ENCODE data around the gene OPTC.
"Not testable (repeated sequence)": the region's sequence is repeated elsewhere in the genome, so short reads cannot be mapped to it uniquely, and the experiment has no call there.

Gene OPTC

DNA sequence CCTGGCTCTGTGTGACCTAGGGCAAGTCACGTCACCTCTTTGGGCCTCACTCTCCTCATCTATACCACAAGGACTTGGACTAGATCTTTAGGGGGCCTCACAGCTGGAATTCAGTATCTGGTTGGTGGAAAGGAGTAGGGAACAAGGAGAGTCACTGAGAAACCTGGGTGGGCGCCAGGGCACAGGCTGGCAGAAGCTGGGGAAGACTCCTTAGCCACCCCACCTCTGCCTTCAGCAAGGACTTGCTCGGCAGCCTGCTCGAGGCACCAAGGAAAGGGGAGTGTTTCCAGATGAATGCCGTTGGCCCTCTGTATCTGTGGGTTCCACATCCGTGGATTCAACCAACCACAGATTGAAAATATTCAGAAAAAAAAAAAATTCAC lies 1.2 kb upstream of the OPTC start:
- DNase-seq = no peak

DNA sequence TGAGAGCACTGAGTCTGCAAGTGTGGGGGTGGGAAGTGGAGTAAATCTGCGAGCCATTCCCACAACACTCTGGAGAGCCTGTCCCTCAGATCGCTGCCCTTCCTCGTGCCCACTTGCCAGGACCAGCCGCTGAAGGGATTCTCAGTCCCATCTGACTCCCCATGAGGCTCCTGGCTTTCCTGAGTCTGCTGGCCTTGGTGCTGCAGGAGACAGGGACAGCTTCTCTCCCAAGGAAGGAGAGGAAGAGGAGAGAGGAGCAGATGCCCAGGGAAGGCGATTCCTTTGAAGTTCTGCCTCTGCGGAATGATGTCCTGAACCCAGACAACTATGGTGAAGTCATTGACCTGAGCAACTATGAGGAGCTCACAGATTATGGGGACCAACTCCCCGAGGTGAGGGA lies 1.9 kb downstream of the OPTC start:
- DNase-seq = no peak

DNA sequence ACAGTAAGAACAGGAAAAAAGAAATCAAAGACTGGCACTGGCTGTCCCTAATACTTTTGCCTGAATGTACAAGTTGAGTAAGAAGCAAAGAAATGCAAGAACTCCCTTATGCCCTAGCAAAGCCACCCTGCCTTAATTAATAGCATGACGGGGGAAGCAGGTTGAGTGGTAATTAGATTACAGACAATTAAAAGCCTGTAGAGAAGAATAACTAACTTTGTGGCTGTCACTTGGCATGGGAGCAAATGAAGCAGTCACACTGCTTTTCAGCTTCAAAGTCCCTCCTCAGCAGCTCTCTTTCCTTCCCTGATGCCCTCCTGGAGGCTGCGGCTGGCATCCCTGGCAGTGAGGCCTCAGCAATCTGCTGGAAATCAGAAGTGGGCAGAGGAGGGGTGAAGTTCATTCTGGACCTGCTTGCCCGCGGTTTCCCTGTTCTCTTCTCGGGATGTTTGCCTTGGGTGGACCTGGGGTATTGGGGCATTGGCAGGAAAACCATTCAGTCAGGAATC lies 3.4 kb downstream of the OPTC start:
- DNase-seq = no peak

GRCh38 chr1:203499643-203500278 lies 5.8 kb downstream of the OPTC start:
- no peak for DNase-seq

GRCh38 chr1:203500279-203500678 lies 6.3 kb downstream of the OPTC start:
- DNase-seq = no peak

- no peak for DNase-seq
Measured at GRCh38 chr1:203503836-203504235, 9.9 kb downstream of the OPTC start.

DNA sequence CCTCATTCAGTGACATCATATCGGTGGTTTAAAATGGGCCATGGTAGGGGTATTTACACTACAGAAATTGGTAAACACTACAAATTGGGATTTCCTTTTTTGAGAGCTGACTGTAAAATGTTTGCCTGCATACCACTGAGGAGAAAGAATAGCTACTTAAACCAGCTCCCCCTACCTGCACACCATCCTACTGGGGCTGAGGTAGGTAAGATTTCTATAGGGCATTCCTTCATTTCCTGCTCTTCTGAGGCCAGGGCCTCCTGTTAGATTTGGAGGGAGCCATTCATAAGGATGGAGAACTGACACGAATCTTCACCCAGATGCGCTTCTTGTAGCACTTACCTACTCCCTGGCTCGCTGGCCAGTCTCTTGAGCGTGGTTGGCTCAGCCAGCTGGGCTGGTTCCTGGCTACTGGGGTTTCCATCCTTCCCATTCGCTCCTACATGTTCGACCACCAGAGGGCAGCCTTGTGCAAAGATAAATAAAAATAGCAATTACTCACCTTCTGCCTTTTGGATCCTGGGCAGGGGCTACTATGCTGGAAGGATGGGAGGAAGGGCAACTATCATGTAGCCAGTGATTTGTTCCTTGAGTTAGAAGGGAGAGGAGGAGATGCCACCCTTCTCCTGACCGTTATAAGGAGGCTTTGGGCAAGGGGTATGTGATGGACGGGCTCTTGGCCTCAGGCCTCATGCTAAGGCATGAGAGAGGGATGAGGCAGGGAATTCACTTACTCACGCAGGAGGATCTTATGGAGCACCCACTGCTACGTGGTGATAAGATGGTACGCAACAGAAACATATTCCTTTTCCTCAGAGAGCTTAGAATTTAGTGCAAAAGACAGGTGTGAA lies 10.7 kb downstream of the OPTC start:
- peak; percentile 76 for DNase-seq

GRCh38 chr1:203505526-203506204 lies 11.7 kb downstream of the OPTC start:
- DNase-seq = no peak

DNA sequence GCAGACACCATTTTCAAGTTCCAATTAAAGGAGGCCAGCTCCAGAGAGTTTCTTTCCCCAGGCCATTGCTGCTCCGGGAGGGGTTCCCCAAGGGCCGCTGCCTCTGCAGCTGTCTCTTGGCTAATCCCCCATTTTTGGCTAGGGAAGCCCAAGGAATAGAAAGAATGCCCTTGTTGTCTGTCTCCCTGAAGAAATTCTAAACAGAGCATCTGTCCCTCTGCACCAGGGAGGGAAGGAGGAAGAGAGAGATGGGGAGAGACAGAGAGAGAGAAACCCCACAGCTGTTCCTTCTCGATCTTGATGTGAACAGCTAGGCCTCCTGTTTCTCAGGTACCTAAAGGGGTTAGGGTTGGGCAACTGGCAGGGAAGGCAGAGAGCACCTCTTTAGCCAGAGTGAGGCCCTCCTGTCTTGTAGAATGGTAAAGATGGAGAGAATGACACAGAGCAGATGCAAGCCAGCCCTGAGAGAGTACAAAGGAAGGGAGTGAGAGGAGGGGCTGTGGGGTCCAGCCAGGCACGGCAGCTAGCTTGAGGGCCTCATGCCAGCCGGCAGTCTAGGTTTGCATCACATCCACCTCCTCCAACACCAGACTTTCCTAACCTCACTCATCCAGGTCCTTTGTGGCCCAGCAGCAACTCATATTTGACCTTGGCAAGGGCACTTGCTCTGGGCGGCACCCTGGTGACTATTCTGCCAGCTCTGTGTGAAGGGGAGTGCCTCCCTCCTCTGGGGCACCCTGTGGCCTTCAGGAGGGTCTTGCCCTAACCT lies 13.1 kb downstream of the OPTC start:
- DNase-seq = no peak

- no peak for DNase-seq
Measured at GRCh38 chr1:203507759-203508158, 13.8 kb downstream of the OPTC start.

GRCh38 chr1:203508463-203509073 lies 14.6 kb downstream of the OPTC start:
- DNase-seq = no peak

GRCh38 chr1:203509135-203509534 lies 15.2 kb downstream of the OPTC start:
- DNase-seq = no peak

DNA sequence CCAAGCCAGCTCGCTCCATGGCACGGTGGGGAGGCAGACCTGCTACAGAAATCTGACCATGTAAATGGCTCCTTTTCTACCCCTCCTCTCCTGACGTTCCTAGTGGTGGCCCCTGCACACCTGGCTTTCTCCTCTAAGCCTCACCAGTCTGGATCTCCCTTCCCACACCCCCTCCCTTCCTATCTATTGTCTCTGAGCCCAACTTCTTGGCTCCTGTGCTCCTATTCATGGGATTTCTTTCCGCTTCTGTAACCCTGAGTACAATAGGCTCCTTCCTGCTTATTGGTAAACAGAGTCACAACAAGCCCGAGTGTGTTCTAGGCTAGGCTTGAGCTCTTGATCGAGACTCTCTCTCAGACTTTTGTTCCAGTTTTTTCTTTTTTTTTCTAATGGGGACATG lies 17.6 kb downstream of the OPTC start:
- DNase-seq = no peak

DNA sequence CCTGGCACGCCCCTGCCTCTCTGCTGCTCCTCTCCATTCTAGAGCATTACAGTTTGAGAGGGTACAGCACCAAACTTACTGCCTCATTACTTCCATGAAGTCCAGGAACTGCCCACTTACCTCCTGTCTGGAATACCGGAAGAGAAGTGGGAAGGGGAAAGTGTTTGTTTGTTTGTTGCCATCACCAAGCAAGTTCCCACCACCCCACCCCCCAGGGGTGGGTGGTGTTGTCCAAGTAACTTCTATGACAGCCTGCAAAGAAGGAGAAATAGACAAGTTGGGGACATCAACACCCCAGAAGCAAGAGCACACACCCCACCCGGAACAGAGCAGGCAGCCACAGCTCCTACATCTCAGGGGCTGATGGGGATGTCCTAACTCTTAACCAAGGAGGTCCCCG lies 18.0 kb downstream of the OPTC start:
- DNase-seq = no peak

DNA sequence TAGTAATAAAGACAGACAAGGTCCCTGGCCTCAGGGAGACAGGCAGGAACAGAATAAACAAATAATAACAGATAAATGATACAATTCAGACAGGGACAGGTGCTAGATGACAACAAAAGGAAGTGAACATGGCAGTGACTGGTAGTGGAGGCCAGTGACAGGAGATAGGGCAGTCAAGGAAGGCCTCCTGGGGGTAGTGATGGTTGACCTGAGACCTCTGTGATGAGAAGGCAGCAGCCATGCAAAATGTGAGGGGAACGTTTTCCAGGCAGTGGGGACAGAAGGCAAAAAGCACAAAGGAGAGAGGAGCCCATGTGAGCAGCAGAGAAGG lies 18.5 kb downstream of the OPTC start:
- DNase-seq = no peak

DNA sequence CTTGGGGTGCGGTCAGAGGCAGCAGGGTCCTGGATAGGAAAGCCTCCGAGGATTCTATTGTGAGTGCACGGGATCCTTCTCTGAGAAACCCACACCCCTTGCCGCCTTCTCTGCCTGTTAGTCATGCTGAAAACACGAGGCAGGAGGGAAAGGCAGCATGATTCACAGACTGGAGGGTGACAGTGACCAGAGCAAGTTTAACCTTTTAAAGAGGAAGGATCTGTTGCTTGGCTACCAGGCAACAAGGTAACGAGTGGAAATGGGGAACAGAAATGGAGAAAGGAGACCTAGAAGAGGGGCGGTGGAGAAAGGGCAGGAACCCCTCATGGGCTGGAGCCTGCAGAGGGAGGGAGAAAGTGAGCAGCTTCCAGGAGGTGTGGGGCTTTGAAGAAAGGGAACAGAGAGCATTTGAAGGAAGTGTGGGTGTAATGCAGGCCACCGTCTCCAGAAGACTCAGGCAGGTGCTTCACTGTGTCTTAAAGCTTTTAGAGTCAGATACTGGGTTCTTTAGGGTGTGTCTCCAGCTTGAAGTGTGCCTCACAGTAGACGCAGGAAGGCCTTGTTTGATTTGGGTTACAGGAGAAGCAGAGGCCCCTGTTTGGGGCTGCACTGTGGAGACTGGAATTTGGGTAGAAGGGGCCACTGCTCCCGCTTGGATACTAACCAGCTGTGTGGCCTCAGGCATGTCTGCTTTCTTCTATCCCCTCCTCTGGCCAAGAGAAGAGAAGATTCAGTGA lies 19.1 kb downstream of the OPTC start:
- DNase-seq = peak; percentile 32

DNA sequence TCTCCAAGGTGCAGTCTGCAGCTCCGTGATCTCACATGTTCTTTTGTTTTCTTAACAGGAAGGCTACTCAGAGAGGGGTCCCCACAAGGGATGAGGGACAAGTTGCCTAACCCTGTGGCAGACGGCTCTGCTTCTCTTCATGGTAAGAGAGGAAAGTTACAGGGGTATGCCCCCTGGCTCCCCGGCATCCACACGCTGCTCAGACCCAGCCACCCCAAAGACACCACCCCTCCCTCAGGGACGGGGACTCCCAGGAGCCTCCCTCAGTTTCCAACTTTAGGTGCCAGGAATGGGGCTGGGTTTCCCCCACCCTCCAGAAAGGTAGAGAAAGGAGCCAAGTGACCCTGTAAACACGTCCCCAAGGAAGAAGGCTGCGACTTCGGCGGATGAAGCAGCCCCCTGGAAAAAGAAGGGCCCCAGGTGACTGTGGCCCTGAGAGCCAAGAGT lies 19.7 kb downstream of the OPTC start:
- DNase-seq = no peak

DNA sequence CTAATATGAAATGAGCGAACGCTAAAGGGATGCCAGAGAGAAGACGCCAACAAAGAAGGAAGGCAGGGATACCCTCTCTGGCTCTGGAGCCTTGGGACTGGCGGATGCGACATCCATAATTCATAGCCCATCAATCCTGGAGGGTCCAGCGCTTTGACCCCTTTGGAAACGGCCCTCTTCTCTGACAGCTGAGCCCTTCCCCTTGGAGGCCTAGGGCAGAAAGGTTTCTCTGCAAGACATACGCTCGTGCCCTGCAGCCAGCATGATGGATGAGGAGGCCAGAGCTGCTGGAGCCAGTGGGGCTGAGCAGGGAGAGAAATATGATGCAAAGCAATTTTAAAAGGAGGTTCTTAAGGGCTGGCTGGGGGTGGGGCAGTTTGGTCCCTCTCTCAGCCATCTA lies 22.2 kb downstream of the OPTC start:
- DNase-seq = no peak

DNA sequence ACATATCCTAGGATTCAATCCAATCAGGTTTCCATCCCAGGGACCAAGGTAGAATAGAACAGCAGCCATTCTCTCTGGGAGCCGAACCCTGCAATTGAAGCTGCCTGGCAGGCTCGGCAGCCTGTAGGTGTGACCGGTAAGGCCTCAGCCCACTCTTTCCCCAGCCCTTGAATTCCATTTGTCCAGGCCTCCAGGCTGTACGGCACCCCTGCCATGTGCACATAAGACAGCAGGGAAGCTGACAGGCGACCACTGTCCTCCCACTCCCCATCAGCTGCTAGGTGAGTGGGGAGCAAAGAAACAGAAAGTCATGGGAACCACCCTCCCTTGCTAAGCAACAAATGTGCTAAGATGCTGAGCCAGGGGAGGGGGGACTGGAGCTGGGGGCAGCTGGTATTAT lies 23.0 kb downstream of the OPTC start:
- no peak for DNase-seq

GRCh38 chr1:203517426-203518110 lies 23.6 kb downstream of the OPTC start:
- no peak for DNase-seq

DNA sequence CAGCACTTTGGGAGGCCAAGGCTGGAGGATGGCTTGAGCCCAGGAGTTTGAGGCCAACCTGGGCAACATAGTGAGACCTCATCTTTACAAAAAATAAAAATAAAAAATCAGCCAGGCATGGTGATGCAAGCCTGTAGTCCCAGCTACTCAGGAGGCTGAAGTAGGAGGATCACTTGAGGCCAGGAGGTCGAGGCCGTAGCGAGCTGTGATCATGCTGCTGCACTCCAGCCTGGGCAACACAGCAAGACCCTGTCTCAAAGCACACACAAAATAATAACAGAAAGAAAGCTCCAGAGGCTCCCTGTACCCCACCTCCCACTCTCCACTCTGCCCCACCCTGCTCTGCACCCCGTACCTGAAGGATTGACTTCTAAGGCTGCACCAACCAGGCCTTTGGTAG lies 24.2 kb downstream of the OPTC start:
- not testable (repeated sequence) for DNase-seq
